ENCODE results near the gene OR52A5. TPM values are rescaled to one million over a fixed set of nuclear protein-coding genes. Genes with fewer than 3 reads are reported as not detected.
"Not testable (repeated sequence)": the region's sequence is repeated elsewhere in the genome, so short reads cannot be mapped to it uniquely, and the experiment has no call there.

Gene OR52A5
- total RNA-seq, 1 donor from 2014 or later: not detected

DNA sequence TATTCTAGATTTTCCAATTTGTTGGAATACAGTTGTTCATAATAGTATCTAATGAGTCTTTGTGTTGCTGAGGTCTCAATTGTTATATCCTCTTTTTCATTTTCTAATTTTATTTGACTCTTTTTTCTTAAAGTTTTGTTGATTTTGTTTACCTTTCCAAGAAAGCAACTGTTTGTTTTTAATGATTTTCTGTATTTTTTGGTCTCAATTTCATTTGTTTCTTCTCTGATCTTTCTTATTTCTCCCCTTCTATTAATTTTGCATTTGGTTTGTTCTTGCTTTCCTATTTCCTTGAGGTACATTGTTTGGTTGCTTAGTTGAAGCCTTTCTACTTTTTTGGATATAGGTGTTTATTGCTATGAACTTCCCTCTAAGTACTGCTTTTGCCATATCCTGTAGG is 21.6 kb upstream of the OR52A5 start:
- Mint-ChIP-seq H3K4me3 (ENCODE audit: unreplicated experiment) (no peak overlapping the region), H3K4me1 (ENCODE audit: unreplicated experiment) (no peaks in the 10 kb centered on the region), H3K36me3 (ENCODE audit: low read depth, unreplicated experiment) (no peaks in the 10 kb centered on the region), H3K27ac (ENCODE audit: unreplicated experiment) (no peak overlapping the region), H3K9me3 (ENCODE audit: unreplicated experiment) (no peaks in the 10 kb centered on the region), H3K27me3 (ENCODE audit: unreplicated experiment) (peaks cover 5% of the 10 kb centered on the region)
- DNase-seq (ENCODE audit: low spot score): no peak
- TF ChIP-seq, protein P1, sequence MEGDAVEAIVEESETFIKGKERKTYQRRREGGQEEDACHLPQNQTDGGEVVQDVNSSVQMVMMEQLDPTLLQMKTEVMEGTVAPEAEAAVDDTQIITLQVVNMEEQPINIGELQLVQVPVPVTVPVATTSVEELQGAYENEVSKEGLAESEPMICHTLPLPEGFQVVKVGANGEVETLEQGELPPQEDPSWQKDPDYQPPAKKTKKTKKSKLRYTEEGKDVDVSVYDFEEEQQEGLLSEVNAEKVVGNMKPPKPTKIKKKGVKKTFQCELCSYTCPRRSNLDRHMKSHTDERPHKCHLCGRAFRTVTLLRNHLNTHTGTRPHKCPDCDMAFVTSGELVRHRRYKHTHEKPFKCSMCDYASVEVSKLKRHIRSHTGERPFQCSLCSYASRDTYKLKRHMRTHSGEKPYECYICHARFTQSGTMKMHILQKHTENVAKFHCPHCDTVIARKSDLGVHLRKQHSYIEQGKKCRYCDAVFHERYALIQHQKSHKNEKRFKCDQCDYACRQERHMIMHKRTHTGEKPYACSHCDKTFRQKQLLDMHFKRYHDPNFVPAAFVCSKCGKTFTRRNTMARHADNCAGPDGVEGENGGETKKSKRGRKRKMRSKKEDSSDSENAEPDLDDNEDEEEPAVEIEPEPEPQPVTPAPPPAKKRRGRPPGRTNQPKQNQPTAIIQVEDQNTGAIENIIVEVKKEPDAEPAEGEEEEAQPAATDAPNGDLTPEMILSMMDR (IDR thresholded peaks at IDR 0.05; ENCODE audit: unreplicated experiment): no peak

DNA sequence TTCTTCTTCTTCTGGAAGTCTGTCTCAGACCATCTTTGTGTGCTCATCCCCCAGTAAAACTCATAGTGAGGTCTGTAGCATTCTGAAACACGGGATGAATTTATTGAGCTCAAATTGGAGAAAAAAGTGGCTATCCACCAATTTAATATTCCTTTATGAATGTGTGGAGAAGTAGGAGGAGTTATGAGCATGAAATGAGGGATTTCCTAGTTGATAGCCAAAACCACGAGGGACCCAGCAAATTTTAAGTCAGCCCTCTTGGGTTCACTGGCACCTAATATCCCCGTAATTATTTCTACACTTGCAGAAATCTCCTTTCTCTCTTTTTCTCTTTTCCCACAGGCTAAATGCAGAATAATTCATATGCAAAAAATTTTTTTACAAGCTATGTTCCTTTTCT is 16.5 kb upstream of the OR52A5 start, which contains the start of gene OR52A1:
TSS of gene OR52A1 (minus strand) at position 101 of the 400 bp plus-strand sequence. CDS start 2,388 bp downstream, outside the sequence.
- Mint-ChIP-seq H3K27ac (ENCODE audit: unreplicated experiment) (no peak within 1 kb of the TSS), H3K36me3 (ENCODE audit: low read depth, unreplicated experiment) (no peaks in the 10 kb centered on the region), H3K9me3 (ENCODE audit: unreplicated experiment) (no peaks in the 10 kb centered on the region), H3K27me3 (ENCODE audit: unreplicated experiment) (peaks cover 3% of the 10 kb centered on the region), H3K4me3 (ENCODE audit: unreplicated experiment) (no peak within 1 kb of the TSS), H3K4me1 (ENCODE audit: unreplicated experiment) (peaks cover 3% of the 10 kb centered on the region)
- DNase-seq (ENCODE audit: low spot score): no peak
- TF ChIP-seq, protein P1 (IDR thresholded peaks at IDR 0.05; ENCODE audit: unreplicated experiment): no peak

DNA sequence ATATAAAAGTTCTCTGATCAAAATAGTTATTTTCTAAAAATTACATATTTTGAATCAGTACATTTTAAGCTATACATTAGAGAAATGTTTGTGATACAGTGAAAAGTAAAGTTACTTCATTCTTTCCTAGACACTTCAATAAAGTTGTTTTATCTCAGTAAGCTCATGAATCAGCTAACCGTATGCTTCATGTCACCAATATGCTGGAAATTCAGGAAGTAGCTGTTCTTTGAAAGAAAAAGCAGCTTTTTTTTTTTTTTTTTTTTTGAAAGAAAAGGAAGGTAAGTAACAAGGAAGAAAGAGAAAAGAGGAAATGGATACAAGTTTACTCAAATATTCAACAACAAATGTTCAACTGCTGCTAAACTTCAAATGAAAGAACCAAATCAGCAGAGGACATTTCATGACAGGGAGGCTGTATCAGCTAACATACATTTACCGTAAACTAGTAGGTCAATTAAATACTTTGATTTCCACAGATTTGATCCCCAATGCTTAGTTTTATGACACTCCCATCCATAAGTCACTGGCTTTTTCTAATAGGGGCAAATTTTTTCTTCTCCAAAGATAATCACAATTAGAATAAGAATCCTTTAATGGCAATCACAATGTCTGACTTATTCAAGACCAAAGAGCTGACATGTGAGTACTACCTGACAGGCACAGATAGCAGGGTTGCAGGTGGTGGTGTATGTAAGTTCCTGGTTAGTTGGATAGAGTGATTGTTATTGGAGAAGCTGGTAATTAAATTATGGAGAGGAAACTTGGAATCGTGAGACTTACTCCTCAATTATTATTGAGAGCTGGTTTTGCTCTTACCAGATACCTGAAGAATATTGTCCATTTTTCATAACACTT is 15.6 kb upstream of the OR52A5 start:
- H3K9me3 Mint-ChIP-seq (ENCODE audit: unreplicated experiment): no peaks in the 10 kb centered on the region
- H3K27ac Mint-ChIP-seq (ENCODE audit: unreplicated experiment): no peak overlapping the region
- no peak overlapping the region for H3K4me3 Mint-ChIP-seq (ENCODE audit: unreplicated experiment)
- peaks cover 3% of the 10 kb centered on the region for H3K27me3 Mint-ChIP-seq (ENCODE audit: unreplicated experiment)
- no peaks in the 10 kb centered on the region for H3K36me3 Mint-ChIP-seq (ENCODE audit: low read depth, unreplicated experiment)
- H3K4me1 Mint-ChIP-seq (ENCODE audit: unreplicated experiment): peaks cover 3% of the 10 kb centered on the region
- TF ChIP-seq, protein P1 (IDR thresholded peaks at IDR 0.05; ENCODE audit: unreplicated experiment): no peak
- DNase-seq (ENCODE audit: low spot score): no peak

DNA sequence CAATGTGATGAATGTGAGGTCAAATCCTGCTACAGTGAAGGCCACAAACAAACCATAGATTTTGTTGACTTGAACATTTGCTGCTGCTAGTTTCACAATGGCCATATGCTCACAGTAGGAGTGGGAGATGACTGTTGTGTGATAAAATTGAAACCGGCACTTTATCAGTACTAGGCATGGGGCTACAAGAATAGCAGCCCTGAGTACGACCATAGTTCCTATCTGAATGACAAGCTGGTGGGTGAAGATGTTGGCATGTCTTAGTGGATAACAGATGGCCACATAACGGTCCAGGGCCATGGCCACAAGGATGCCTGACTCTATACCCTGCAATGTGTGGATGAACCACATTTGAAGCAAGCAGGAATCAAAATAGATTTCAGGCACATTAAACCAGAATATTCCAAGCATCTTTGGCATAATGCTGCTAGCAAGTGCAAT is 13.6 kb upstream of the OR52A5 start:
- Mint-ChIP-seq H3K27ac (ENCODE audit: unreplicated experiment) (no peak overlapping the region), H3K9me3 (ENCODE audit: unreplicated experiment) (no peaks in the 10 kb centered on the region), H3K4me3 (ENCODE audit: unreplicated experiment) (no peak overlapping the region), H3K27me3 (ENCODE audit: unreplicated experiment) (no peaks in the 10 kb centered on the region), H3K36me3 (ENCODE audit: low read depth, unreplicated experiment) (no peaks in the 10 kb centered on the region), H3K4me1 (ENCODE audit: unreplicated experiment) (peaks cover 3% of the 10 kb centered on the region)
- TF ChIP-seq, protein P1 (IDR thresholded peaks at IDR 0.05; ENCODE audit: unreplicated experiment): no peak
- no peak for DNase-seq (ENCODE audit: low spot score)

DNA sequence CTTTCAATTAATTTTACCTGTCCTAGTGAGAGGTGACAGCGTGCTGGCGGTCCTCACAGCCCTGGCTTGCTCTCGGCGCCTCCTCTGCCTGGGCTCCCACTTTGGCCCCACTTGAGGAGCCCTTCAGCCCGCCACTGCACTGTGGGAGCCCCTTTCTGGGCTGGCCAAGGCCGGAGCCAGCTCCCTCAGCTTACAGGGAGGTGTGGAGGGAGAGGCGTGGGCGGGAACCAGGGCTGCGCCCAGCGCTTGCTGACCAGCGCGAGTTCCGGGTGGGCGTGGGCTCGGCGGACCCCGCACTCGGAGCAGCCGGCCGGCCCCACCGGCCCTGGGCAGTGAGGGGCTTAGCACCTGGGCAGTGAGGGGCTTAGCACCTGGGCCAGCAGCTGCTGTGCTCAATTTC is 6.0 kb upstream of the OR52A5 start:
- not testable (repeated sequence) for H3K4me3 Mint-ChIP-seq (ENCODE audit: unreplicated experiment); DNase-seq (ENCODE audit: low spot score); H3K4me1 Mint-ChIP-seq (ENCODE audit: unreplicated experiment); H3K9me3 Mint-ChIP-seq (ENCODE audit: unreplicated experiment); H3K27ac Mint-ChIP-seq (ENCODE audit: unreplicated experiment); H3K27me3 Mint-ChIP-seq (ENCODE audit: unreplicated experiment); H3K36me3 Mint-ChIP-seq (ENCODE audit: low read depth, unreplicated experiment)
